Islet precursor cell (in vitro differentiated cells): Measurements from ENCODE around the gene FGF3.
"Not testable (repeated sequence)": the region's sequence is repeated elsewhere in the genome, so short reads cannot be mapped to it uniquely, and the experiment has no call there.

Experiments
- DNase-seq: peaks from one replicate; pipeline ENCODE4 v3.0.0-alpha.2; 2018

The FGF3 gene

GRCh38 chr11:69801513-69802335 is 17.5 kb downstream of the FGF3 start:
- DNase-seq: peak; percentile 76

DNA sequence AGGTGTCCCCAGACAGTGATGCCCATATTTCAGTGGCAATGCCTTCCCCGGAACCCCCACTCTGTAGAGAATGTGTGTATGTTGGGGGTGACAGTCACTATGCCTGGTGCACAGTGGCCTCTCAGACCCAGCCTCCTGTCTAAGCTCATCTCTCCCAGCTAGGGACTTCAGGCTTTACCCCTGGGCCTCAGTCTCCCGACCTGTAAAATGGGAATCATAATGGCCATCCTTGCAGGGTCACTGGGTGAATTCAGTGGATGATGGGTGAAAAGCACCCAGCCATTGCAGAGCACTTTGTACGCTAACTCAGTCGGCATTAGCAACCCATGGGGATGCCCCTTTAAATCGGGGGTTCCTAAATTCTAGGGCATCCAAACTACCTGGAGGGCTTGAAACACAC is 18.9 kb downstream of the FGF3 start:
- no peak for DNase-seq

GRCh38 chr11:69799582-69799981 is 19.6 kb downstream of the FGF3 start:
- DNase-seq: peak; percentile 58

- no peak for DNase-seq
Observed at GRCh38 chr11:69799097-69799496, 20.1 kb downstream of the FGF3 start.

GRCh38 chr11:69797737-69798528 is 21.3 kb downstream of the FGF3 start:
- no peak for DNase-seq

GRCh38 chr11:69797156-69797555 is 22.1 kb downstream of the FGF3 start:
- DNase-seq: peak; percentile 54

- DNase-seq: peak; percentile 42
Observed at GRCh38 chr11:69796063-69796462, 23.2 kb downstream of the FGF3 start.

- DNase-seq: peak; percentile 73
Observed at GRCh38 chr11:69791276-69792180, 27.7 kb downstream of the FGF3 start.

- no peak for DNase-seq
Observed at GRCh38 chr11:69788956-69789355, 30.3 kb downstream of the FGF3 start.

- DNase-seq: no peak
Observed at GRCh38 chr11:69787906-69788305, 31.3 kb downstream of the FGF3 start.

- DNase-seq: no peak
Observed at GRCh38 chr11:69787457-69787856, 31.8 kb downstream of the FGF3 start.

DNA sequence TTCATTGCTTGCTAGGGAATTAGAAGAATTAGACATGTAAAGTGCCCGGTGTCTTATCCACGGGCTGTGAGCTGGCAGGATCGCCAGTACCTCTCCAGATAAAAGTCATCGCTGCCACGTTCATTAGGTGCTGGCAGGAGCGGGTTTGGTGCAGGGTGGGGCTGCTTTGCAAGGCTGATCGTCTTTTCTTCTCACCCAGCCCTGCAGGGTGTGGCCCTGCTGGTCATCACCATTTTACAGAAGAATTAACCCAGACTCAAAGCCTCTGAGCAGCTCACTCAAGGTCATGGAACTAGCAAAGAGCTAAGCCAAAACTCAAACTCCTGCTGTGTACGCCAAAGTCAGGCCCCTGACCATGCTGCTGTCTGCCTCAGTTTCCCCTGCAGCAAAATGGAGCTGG is 38.0 kb downstream of the FGF3 start:
- DNase-seq: no peak

DNA sequence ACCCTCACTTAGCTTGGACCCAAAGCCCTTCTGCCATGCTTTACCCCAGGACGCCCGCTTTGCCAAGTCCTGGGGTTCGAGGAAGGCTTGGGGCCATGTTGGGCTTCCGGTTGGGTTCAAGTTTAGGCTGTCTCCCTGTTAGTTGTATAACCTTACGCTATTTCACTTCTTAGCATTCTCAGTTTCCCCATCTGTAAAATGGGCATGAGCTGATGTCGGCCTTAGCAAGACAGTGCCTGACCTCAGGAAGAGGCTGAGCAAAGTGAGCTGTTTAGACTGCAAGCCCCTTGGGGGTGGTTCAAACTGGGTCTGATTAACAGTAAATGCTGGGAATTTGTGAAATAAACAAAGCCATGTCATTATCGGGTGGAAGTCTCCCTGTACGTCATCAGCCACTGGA is 40.8 kb downstream of the FGF3 start:
- DNase-seq: no peak

- no peak for DNase-seq
Observed at GRCh38 chr11:69775163-69775755, 44.0 kb downstream of the FGF3 start, which contains the start of gene FGF4. Gene FGF4 (minus strand): TSS chr11:69775341. CDS start chr11:69775084, 257 bp downstream.

GRCh38 chr11:69774354-69775162 is 44.7 kb downstream of the FGF3 start:
- DNase-seq: no peak

DNA sequence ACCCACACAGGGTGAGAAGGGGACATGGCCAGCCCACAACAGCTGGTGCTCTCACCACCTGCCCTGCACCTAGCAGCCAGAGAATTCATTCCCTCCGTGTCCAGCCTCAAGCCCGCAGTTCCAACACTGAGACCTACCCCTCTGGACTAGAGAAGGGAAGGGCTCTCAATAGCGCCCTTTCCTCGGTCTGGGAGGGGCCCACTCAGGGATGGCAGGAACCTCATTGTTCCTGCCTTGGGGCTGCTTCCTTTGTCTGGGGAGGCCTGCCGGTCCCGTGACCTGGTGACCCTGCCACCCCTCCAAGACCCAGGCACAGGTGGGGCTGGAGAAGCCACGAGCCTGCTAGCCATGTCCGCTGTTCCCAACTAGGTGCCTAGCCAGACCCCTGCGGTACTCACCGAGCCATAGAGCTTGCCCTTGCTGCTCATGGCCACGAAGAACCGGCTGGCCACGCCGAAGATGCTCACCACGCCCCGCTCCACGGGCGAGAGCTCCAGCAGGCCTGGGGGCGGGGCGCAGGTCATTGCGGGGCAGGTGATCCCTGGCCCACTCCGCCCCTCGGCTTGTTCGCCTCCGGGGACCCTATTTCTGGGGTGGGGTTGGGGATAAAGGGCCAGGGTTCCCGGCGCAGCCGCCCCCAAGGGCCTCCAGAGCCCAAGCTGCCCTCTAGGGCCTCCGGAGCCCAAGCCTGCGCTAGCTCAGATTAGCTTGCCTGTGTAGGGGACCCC is 45.4 kb downstream of the FGF3 start:
- DNase-seq: no peak

- no peak for DNase-seq
Observed at GRCh38 chr11:69771466-69771865, 47.8 kb downstream of the FGF3 start.

DNA sequence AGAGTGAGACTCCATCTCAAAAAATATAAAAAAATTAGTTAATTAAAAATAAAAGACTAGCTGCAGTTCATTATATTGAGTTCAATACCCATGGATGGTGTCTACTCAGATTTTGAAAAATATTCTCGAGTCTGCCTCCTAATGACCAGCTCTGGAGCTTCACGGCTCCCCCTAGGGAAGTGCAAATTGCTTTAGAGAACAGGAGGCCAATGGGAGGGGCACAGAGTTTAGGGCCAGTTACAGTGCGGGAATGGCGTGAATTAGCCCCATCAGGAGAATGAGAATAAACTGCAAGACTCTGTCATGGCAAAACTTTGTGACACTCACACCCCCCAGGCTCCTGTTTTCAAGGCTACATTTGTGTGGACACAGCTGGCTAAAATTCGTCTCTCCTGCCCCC is 48.7 kb downstream of the FGF3 start:
- DNase-seq: no peak

DNA sequence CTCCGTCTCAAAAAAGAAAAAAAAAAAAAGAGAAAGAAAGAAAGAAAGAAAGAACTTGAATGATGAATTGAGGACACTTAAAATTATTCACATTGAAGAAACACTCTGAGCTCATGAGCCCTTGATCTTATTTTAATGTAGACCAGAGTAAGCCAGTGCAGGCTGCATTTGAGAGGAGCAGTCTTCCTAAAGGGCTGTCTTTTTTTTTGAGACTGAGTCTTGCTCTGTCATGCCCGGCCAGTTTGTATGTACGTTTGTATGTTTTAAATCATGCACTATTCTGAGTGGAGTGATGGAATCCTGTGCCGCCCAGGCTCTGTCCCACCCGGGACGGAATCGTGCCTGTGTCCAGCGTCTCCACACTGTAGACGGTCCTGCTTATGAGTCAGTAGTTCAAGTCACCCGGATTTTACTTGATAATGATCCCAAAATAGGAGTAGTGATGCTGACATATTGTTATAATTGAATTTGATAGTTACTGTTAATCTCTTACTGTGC is 53.7 kb downstream of the FGF3 start:
- no peak for DNase-seq

- not testable (repeated sequence) for DNase-seq
Observed at GRCh38 chr11:69764918-69765317, 54.3 kb downstream of the FGF3 start.

GRCh38 chr11:69760319-69760718 is 58.9 kb downstream of the FGF3 start:
- no peak for DNase-seq
